NCI-H2107 (cell line): ENCODE results near the gene COMMD7.

ENCODE experiments used
- DNase-seq: peaks from one replicate; lab custom pipeline; 2025; lab: John Stamatoyannopoulos, UW

The COMMD7 gene

DNA sequence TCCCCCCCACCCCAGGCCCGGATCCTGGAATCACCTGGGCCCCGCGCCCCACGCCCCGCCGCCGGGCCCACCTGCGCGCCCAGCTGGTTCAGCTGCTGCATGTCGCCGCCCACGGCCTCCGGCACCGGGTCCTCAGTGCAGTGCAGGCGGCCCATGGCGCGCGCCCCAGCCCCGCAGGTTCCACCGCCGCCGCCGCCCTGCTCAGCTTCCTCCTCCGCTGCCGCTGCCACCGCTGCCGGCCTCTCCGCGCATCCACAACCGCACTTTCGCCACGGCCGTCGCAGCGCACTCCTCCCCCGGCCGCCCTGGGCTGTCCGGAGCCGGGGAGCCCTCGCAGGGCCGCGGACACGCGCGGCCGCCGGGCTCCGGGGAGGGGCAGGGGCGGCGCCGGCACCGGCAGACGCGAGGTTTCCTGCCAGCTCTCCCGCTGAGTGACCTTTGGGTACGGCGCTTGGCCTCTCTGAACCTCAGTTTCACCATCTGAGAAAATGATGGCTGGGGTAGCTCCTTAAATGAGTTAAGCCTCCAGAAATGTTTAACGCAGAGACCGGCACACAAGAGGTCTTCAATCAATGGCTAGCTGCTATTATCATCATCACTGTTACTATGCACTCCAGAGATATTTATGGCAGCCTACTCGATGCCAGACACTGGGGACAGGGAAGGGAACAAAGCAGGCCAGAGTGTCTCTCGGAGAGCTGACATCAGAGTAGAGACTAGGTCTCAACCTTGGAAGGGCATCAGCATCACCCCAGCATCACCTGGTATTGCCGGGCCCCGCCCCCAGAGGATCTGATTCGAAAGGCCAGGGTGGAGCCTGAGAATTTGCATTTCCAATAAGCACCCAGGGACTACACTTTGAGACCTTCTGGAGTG lies at the start of gene COMMD7:
Gene COMMD7 (minus strand): TSS at position 231 of the 876 bp plus-strand sequence. CDS start 76 bp downstream, at position 155.
- DNase-seq = no peak

DNA sequence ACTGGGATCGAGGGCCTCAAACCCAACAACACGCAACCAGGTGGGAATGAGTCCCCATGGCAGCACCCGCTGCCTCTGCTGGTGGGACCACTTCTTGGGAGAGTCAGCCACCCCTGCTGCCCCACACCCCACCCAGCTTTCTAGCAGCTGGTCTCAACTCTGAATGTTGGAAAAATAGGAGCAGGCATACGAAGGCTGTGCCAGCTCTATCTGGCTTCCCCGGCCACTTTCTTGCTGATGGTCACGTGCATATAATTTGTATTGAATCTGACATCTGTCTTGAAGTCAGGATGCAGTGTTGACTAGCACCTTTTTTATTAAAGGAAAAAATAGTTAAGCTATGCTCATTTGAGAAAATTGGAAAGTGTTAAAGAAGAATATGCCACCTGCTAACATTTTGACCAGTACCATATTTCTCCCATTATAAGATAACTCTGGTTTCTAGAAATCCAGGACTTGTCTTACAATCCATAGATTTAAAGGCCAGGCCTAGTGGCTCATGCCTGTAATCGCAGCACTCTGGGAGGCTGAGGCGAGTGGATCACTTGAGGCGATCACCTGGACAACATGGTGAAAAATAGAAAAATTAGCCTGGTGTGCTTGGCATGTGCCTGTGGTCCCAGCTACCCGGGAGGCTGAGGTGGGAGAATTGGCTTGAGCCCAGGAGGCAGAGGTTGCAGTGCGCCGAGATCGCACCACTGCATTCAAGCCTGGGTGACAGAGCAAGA lies 49.6 kb upstream of the COMMD7 start:
- no peak for DNase-seq

GRCh38 chr20:32792316-32792715 lies 49.0 kb upstream of the COMMD7 start:
- DNase-seq = no peak

DNA sequence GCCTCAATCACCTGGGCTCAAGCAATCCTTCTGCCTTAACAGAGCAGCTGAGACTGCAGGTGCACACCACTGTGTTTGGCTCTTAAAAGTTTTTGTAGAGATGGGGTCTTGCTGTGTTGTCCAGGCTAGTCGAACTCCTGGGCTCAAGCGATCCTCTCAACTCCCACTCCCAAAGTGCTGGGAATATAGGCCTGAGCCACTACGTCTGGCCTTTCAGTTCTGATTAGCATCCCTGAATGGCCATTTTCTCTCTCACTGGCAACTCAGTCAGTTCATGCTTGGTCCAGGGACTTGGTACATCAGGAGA lies 47.4 kb upstream of the COMMD7 start:
- no peak for DNase-seq

GRCh38 chr20:32789896-32790750 lies 46.9 kb upstream of the COMMD7 start:
- no peak for DNase-seq

DNA sequence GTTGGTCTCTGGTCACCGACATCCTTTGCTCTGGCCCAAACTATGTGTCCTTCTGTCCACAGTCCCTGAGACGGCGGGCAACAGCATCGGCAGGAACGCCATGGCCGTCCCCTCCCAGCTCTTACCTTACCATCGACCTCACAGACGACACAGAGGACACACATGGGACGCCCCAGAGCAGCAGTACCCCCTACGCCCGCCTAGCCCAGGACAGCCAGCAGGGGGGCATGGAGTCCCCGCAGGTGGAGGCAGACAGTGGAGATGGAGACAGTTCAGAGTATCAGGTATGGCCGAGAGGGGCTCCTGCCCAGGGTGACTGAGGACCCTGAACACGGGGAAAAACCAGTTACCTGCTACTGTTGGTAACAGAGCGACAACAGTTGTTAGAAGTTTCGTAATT lies 43.9 kb upstream of the COMMD7 start:
- no peak for DNase-seq

GRCh38 chr20:32786059-32786760 lies 42.9 kb upstream of the COMMD7 start:
- no peak for DNase-seq

- no peak for DNase-seq
Observed at GRCh38 chr20:32784369-32785080, 41.3 kb upstream of the COMMD7 start.

- peak; percentile 44 for DNase-seq
Observed at GRCh38 chr20:32780749-32781655, 37.7 kb upstream of the COMMD7 start.

DNA sequence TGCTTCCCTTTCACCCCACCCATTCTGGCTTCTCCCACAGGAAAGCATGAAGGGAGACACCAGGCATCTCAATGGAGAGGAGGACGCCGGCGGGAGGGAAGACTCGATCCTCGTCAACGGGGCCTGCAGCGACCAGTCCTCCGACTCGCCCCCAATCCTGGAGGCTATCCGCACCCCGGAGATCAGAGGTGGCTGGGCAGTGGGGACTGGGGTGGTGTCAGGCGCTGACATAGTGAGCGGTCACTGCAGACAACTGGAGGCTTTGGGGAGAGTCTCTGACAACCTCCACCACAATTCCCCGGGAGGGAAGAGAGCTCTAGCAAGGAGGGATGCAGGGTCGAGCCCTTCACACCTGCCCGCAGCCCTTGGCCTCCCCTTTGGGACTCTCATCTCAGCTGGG lies 37.0 kb upstream of the COMMD7 start:
- no peak for DNase-seq

- DNase-seq = no peak
Observed at GRCh38 chr20:32779500-32780211, 36.4 kb upstream of the COMMD7 start.

- DNase-seq = no peak
Observed at GRCh38 chr20:32777177-32777956, 34.1 kb upstream of the COMMD7 start.

DNA sequence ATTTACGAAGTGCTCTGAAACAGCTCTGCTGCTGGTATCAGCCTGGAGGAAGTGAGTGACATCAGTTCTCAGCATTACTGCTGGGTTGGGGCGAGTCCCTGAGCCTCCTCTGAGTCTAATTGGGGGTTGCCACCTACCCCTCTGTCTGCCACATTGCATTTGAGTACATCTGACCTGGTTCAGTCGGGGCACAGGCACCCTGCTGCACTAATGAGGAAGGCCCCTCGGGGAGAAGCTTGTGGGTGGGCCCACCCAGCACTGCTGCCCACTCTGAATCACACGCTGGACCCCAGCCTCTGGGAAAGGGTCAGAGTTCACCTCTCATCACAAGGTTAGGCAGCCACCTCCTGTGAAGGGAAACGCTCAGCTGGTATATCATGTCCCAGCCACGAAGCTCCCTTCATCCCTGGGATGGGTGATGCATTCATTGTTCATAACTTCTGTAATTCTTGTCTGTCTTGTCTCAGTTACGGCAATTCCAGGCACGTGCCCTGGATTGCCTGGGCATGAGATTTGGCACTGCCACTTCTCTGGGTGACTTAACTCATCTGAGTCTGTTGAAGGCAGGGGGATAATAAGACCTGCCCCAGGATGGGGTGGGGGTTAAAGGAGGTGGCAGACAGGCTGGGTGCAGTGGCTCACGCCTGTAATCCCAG lies 32.2 kb upstream of the COMMD7 start:
- DNase-seq = no peak

GRCh38 chr20:32773855-32774254 lies 30.6 kb upstream of the COMMD7 start:
- no peak for DNase-seq

- no peak for DNase-seq
Observed at GRCh38 chr20:32773223-32773622, 30.0 kb upstream of the COMMD7 start.

GRCh38 chr20:32772046-32772445 lies 28.8 kb upstream of the COMMD7 start:
- DNase-seq = no peak

GRCh38 chr20:32767418-32768198 lies 24.3 kb upstream of the COMMD7 start:
- no peak for DNase-seq
